Head of caudate nucleus (tissue), 42 donors: ENCODE results near the gene PTGES3.

Experiments used
- DNase-seq, 42 donors: peaks; one replicate each; pipeline versions ENCODE4 v3.0.0 to v3.0.0-alpha.2; 2020 to 2021; ENCODE audit warnings: mixed read lengths in 7 of 42
- intact Hi-C: fragments of 100-400 bp; cut with DNase I; formaldehyde crosslinking; loops from one replicate; pipeline ENCODE4 v1.15.0; 2022

The PTGES3 gene

GRCh38 chr12:56634242-56634836, 53.7 kb downstream of the PTGES3 start:
- DNase-seq = peak in 22 of 42 donors; percentile 8 to 57 (median 26)
- intact Hi-C loops = loop anchor here (10.0 kb wide), 1 partner anchor 90 kb away; the partner anchor contains the start of gene NACA

GRCh38 chr12:56633468-56634241, 54.4 kb downstream of the PTGES3 start:
- DNase-seq = no peak
- intact Hi-C loops = loop anchor here (10.0 kb wide), 1 partner anchor 91 kb away; the partner anchor contains the start of gene NACA

GRCh38 chr12:56632701-56633467, 55.2 kb downstream of the PTGES3 start:
- intact Hi-C loops = loop anchor here (10.0 kb wide), 1 partner anchor 92 kb away; the partner anchor contains the start of gene NACA
- no peak for DNase-seq

- intact Hi-C loops = loop anchor here (10.0 kb wide), 1 partner anchor 93 kb away; the partner anchor contains the start of gene NACA
- peak in 38 of 42 donors; percentile 24 to 77 (median 48) for DNase-seq
Observed at GRCh38 chr12:56631790-56632700, 56.0 kb downstream of the PTGES3 start.

GRCh38 chr12:56630180-56630632, 57.9 kb downstream of the PTGES3 start, which contains the start of gene BAZ2A:
Gene BAZ2A (minus strand): TSS chr12:56630326. CDS start chr12:56617530, 12,796 bp downstream.
- peak; percentile 92 to 99 (median 97) for DNase-seq
- intact Hi-C loops = loop anchor here (10.0 kb wide), 1 partner anchor 95 kb away; the partner anchor contains the start of gene NACA

GRCh38 chr12:56629459-56630179, 58.5 kb downstream of the PTGES3 start:
- intact Hi-C loops = loop anchor here (10.0 kb wide), 1 partner anchor 95 kb away; the partner anchor contains the start of gene NACA
- peak in 36 of 42 donors; percentile 18 to 73 (median 45) for DNase-seq

GRCh38 chr12:56628671-56629458, 59.2 kb downstream of the PTGES3 start:
- intact Hi-C loops = no loop called here

GRCh38 chr12:56626701-56627100, 61.4 kb downstream of the PTGES3 start:
- no peak for DNase-seq
- intact Hi-C loops = no loop called here

More at GRCh38 chr12:56628671-56629458, 59.2 kb downstream of the PTGES3 start:
- peak; percentile 35 to 88 (median 69) for DNase-seq

GRCh38 chr12:56622535-56622934, 65.5 kb downstream of the PTGES3 start:
- DNase-seq = no peak
- intact Hi-C loops = no loop called here

- intact Hi-C loops = no loop called here
- no peak for DNase-seq
Observed at GRCh38 chr12:56616925-56617324, 71.2 kb downstream of the PTGES3 start.

- intact Hi-C loops = no loop called here
Observed at GRCh38 chr12:56616244-56616643, 71.8 kb downstream of the PTGES3 start.

GRCh38 chr12:56614627-56615026, 73.5 kb downstream of the PTGES3 start:
- intact Hi-C loops = no loop called here
- DNase-seq = peak in 14 of 42 donors; percentile 17 to 70 (median 35)

More at GRCh38 chr12:56616244-56616643, 71.8 kb downstream of the PTGES3 start:
- no peak for DNase-seq
